Measurements from ENCODE around the gene MYO1C. TPM values are rescaled to one million over a fixed set of nuclear protein-coding genes. Genes with fewer than 3 reads are reported as not detected.
A peak's percentile ranks its signal among the peaks of the same experiment; 100 is the strongest.
"Not testable (repeated sequence)": the region's sequence is repeated elsewhere in the genome, so short reads cannot be mapped to it uniquely, and the experiment has no call there.

The MYO1C gene
- total RNA-seq, 1 experiment from 2014 or later = 107 TPM

GRCh38 chr17:1462164-1463112 lies 30.0 kb downstream of the MYO1C start:
- no peak for DNase-seq (ENCODE audit: low read depth)

GRCh38 chr17:1461198-1461944 lies 31.1 kb downstream of the MYO1C start:
- no peak for DNase-seq (ENCODE audit: low read depth)

GRCh38 chr17:1460233-1460632 lies 32.3 kb downstream of the MYO1C start:
- DNase-seq (ENCODE audit: low read depth) = peak; percentile 39

- DNase-seq (ENCODE audit: low read depth) = peak; percentile 92
These were observed 36.5 kb downstream of the MYO1C start, which contains the start of gene CRK for GRCh38 chr17:1455797-1456599. Gene CRK (minus strand): TSS chr17:1456232. CDS start chr17:1456117, 115 bp downstream.

- peak; percentile 81 for DNase-seq (ENCODE audit: low read depth)
These were observed 37.1 kb downstream of the MYO1C start for GRCh38 chr17:1455291-1455796.

- no peak for DNase-seq (ENCODE audit: low read depth)
These were observed 37.9 kb downstream of the MYO1C start for GRCh38 chr17:1454541-1454940.

GRCh38 chr17:1453694-1454093 lies 38.8 kb downstream of the MYO1C start:
- not testable (repeated sequence) for DNase-seq (ENCODE audit: low read depth)

- DNase-seq (ENCODE audit: low read depth) = no peak
These were observed 39.6 kb downstream of the MYO1C start for GRCh38 chr17:1452836-1453235.

- DNase-seq (ENCODE audit: low read depth) = not testable (repeated sequence)
These were observed 42.2 kb downstream of the MYO1C start for GRCh38 chr17:1450261-1450660.

- DNase-seq (ENCODE audit: low read depth) = no peak
These were observed 43.0 kb downstream of the MYO1C start for GRCh38 chr17:1449412-1449967.

- DNase-seq (ENCODE audit: low read depth) = no peak
These were observed 45.4 kb downstream of the MYO1C start for GRCh38 chr17:1447052-1447451.

GRCh38 chr17:1446201-1446600 lies 46.3 kb downstream of the MYO1C start:
- no peak for DNase-seq (ENCODE audit: low read depth)

GRCh38 chr17:1445695-1446094 lies 46.8 kb downstream of the MYO1C start:
- not testable (repeated sequence) for DNase-seq (ENCODE audit: low read depth)

- not testable (repeated sequence) for DNase-seq (ENCODE audit: low read depth)
These were observed 49.8 kb downstream of the MYO1C start for GRCh38 chr17:1442721-1443120.

- DNase-seq (ENCODE audit: low read depth) = no peak
These were observed 50.3 kb downstream of the MYO1C start for GRCh38 chr17:1442187-1442586.

- no peak for DNase-seq (ENCODE audit: low read depth)
These were observed 51.6 kb downstream of the MYO1C start for GRCh38 chr17:1440921-1441320.

- DNase-seq (ENCODE audit: low read depth) = peak; percentile 53
These were observed 53.8 kb downstream of the MYO1C start for GRCh38 chr17:1438593-1439083.

- no peak for DNase-seq (ENCODE audit: low read depth)
These were observed 57.2 kb downstream of the MYO1C start for GRCh38 chr17:1435326-1435725.

GRCh38 chr17:1434150-1434549 lies 58.3 kb downstream of the MYO1C start:
- DNase-seq (ENCODE audit: low read depth) = no peak

- no peak for DNase-seq (ENCODE audit: low read depth)
These were observed 60.8 kb downstream of the MYO1C start for GRCh38 chr17:1431631-1432104.
